Endothelial cell (in vitro differentiated cells): ENCODE data around the gene RIPK4. TPM values are rescaled to one million over a fixed set of nuclear protein-coding genes. Genes with fewer than 3 reads are reported as not detected.

Experiments
- DNase-seq: peaks from one replicate; pipeline ENCODE4 v3.0.0; 2021; ENCODE audit warnings: low spot score
- H3K27ac Mint-ChIP-seq: one replicate; pipeline ENCODE4 v1.8.0; 2021; ENCODE audit warnings: mixed read lengths, inconsistent platforms; ENCODE audit not compliant: unreplicated experiment
- H3K27me3 Mint-ChIP-seq: one replicate; pipeline ENCODE4 v1.8.0; 2021; ENCODE audit warnings: mild to moderate bottlenecking, moderate library complexity, mixed read lengths, inconsistent platforms; ENCODE audit not compliant: unreplicated experiment
- H3K36me3 Mint-ChIP-seq: one replicate; pipeline ENCODE4 v1.8.0; 2021; ENCODE audit warnings: mild to moderate bottlenecking, low read depth, mixed read lengths, inconsistent platforms; ENCODE audit not compliant: unreplicated experiment
- H3K4me1 Mint-ChIP-seq: one replicate; pipeline ENCODE4 v1.8.0; 2021; ENCODE audit warnings: mild to moderate bottlenecking, mixed read lengths, inconsistent platforms; ENCODE audit not compliant: unreplicated experiment
- H3K4me3 Mint-ChIP-seq: one replicate; pipeline ENCODE4 v1.8.0; 2021; ENCODE audit warnings: mild to moderate bottlenecking, mixed read lengths, inconsistent platforms; ENCODE audit not compliant: unreplicated experiment
- H3K9me3 Mint-ChIP-seq: one replicate; pipeline ENCODE4 v1.8.0; 2021; ENCODE audit warnings: mixed read lengths, inconsistent platforms; ENCODE audit not compliant: unreplicated experiment
- CTCF ChIP-seq: fragments of 200-600 bp; sonication (generic); IDR thresholded peaks from one replicate; pipeline ENCODE4 v1.5.0; 2021; ENCODE audit warnings: antibody characterized with exemption; ENCODE audit not compliant: unreplicated experiment
- total RNA-seq: library from RNA; stranded (reverse); fragmentation: NEBNext Ultra II Directional; extraction: Animal tissue kit (Norgen Biotek cat#: 25700); gene quantifications from one replicate; pipeline ENCODE4 v1.2.1, GENCODE V29; 2021; ENCODE audit not compliant: unreplicated experiment

The RIPK4 gene
- total RNA-seq, 1 donor from 2014 or later = 9.6 TPM

- TF ChIP-seq CTCF = no peak
- Mint-ChIP-seq H3K9me3 (no peaks in the 10 kb centered on the region), H3K4me3 (peak overlapping the region; percentile 76), H3K4me1 (peaks cover 19% of the 10 kb centered on the region), H3K27ac (peak overlapping the region; percentile 53), H3K36me3 (peaks cover 11% of the 10 kb centered on the region), H3K27me3 (peaks cover 5% of the 10 kb centered on the region)
- DNase-seq = no peak
Observed at GRCh38 chr21:41712730-41713129, 54.1 kb downstream of the RIPK4 start.

DNA sequence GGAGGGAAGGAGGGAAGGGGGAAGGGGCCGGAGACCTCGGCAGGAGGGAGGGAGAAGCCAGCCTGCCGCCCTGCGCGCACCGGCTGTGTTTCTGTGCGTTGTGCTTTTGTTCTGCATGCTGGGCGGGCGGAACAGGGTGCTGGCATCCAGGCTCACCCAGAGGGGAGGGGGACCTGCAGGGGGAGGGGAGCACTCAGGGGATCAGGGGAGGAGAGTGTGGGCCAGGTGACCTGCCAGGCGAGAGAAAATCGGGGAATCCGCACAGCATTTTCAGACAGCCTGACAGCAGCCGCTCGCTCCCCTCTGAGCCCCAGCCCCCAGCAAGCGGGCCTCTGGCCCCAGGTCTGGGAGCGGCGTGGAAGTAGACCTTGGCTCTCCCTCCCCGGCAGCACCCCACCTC, 54.7 kb downstream of the RIPK4 start:
- peaks cover 4% of the 10 kb centered on the region for H3K27me3 Mint-ChIP-seq
- no peak for DNase-seq
- no peak for TF ChIP-seq CTCF
- peaks cover 19% of the 10 kb centered on the region for H3K4me1 Mint-ChIP-seq
- H3K9me3 Mint-ChIP-seq = no peaks in the 10 kb centered on the region
- H3K27ac Mint-ChIP-seq = no peak overlapping the region
- peak overlapping the region; percentile 76 for H3K4me3 Mint-ChIP-seq
- peaks cover 11% of the 10 kb centered on the region for H3K36me3 Mint-ChIP-seq

GRCh38 chr21:41711416-41712007, 55.3 kb downstream of the RIPK4 start:
- Mint-ChIP-seq H3K36me3 (peaks cover 11% of the 10 kb centered on the region), H3K27ac (no peak overlapping the region), H3K9me3 (no peaks in the 10 kb centered on the region), H3K4me1 (peaks cover 19% of the 10 kb centered on the region), H3K4me3 (peak overlapping the region; percentile 43), H3K27me3 (peaks cover 5% of the 10 kb centered on the region)
- no peak for TF ChIP-seq CTCF
- DNase-seq = no peak

DNA sequence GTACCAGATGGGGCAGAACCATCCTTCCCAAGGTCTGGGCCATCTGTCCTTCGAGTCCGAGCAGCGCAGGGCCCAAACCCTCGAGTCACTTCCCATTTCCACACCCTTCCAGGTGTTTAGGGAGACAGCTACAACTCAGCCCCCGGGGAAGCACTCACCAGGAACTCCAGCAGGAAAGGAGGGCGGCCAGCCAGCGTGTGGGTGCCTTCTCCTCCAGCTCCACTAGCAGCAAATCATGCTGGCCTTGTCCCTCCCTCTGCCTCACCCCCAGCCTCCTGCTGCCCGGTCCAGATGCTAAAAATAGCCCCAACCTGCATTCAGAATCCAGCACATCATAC, 56.1 kb downstream of the RIPK4 start:
- Mint-ChIP-seq H3K4me1 (peaks cover 13% of the 10 kb centered on the region), H3K27me3 (peaks cover 3% of the 10 kb centered on the region), H3K36me3 (peaks cover 11% of the 10 kb centered on the region), H3K27ac (no peak overlapping the region), H3K4me3 (no peak overlapping the region), H3K9me3 (no peaks in the 10 kb centered on the region)
- no peak for DNase-seq
- no peak for TF ChIP-seq CTCF

- no peak overlapping the region for H3K4me3 Mint-ChIP-seq
- peaks cover 3% of the 10 kb centered on the region for H3K27me3 Mint-ChIP-seq
- no peak for TF ChIP-seq CTCF
- H3K27ac Mint-ChIP-seq = no peak overlapping the region
- H3K36me3 Mint-ChIP-seq = peaks cover 11% of the 10 kb centered on the region
- peaks cover 11% of the 10 kb centered on the region for H3K4me1 Mint-ChIP-seq
- H3K9me3 Mint-ChIP-seq = no peaks in the 10 kb centered on the region
- DNase-seq = no peak
Observed at GRCh38 chr21:41709965-41710822, 56.7 kb downstream of the RIPK4 start.
